Colonic mucosa (tissue), 4 donors: ENCODE measurements around the gene FBRSL1. TPM values are rescaled to one million over a fixed set of nuclear protein-coding genes. Genes with fewer than 3 reads are reported as not detected.

Source experiments
- DNase-seq: peaks from one replicate; pipeline ENCODE4 v3.0.0-alpha.2; 2020
- H3K27ac ChIP-seq: fragments of 200-600 bp; one replicate; pipeline ENCODE4 v1.8.0; 2021
- H3K27me3 ChIP-seq: fragments of 200-600 bp; one replicate; pipeline ENCODE4 v1.8.0; 2021
- H3K36me3 ChIP-seq: fragments of 200-600 bp; one replicate; pipeline ENCODE4 v1.8.0; 2021
- H3K4me1 ChIP-seq: fragments of 200-600 bp; one replicate; pipeline ENCODE4 v1.8.0; 2021; ENCODE audit warnings: mild to moderate bottlenecking
- H3K4me3 ChIP-seq: fragments of 200-600 bp; one replicate; pipeline ENCODE4 v1.8.0; 2021
- H3K9ac ChIP-seq, 2 donors: one replicate each; pipeline ENCODE4 v1.7.0; 2013; ENCODE audit warnings: control low read depth in 2 of 2, low read depth in 2 of 2, low read length in 2 of 2
- H3K9me3 ChIP-seq: fragments of 200-600 bp; one replicate; pipeline ENCODE4 v1.8.0; 2021
- CTCF ChIP-seq: fragments of 200-600 bp; IDR thresholded peaks from one replicate; pipeline ENCODE4 v1.8.0; 2022; ENCODE audit warnings: antibody characterized with exemption, mild to moderate bottlenecking
- intact Hi-C: fragments of 100-400 bp; cut with DNase I; formaldehyde crosslinking; loops from one replicate; pipeline ENCODE4 v1.14.1; 2022
- total RNA-seq, 2 donors: library from RNA; stranded (reverse); fragmentation: NEBNext Ultra II Directional in 1 of 2; extraction: Animal tissue kit (Norgen Biotek cat#: 25700) in 1 of 2; gene quantifications; one replicate each; pipeline ENCODE4 v1.2.1, GENCODE V29; 2021
- donor health status: healthy.
- donor health status: DM: no; HTN: no; CAD: no.
- donor health status: DM: no; HTN: no; CAD: no.

FBRSL1 gene
- total RNA-seq, 2 donors from 2014 or later: 51.9 to 101 TPM

GRCh38 chr12:132533584-132533958 lies 43.6 kb downstream of the FBRSL1 start:
- no peaks in the 10 kb centered on the region for H3K36me3 ChIP-seq
- no peak for DNase-seq
- intact Hi-C loops: no loop called here

GRCh38 chr12:132534076-132534475 lies 44.1 kb downstream of the FBRSL1 start:
- Histone ChIP-seq H3K27ac (no peak overlapping the region), H3K9ac (no peak overlapping the region), H3K27me3 (no peaks in the 10 kb centered on the region), H3K4me3 (no peak overlapping the region), H3K4me1 (no peaks in the 10 kb centered on the region), H3K36me3 (no peaks in the 10 kb centered on the region), H3K9me3 (no peaks in the 10 kb centered on the region)
- intact Hi-C loops: no loop called here
- no peak for TF ChIP-seq CTCF
- no peak for DNase-seq

More at GRCh38 chr12:132533584-132533958, 43.6 kb downstream of the FBRSL1 start:
- H3K27me3 ChIP-seq: no peaks in the 10 kb centered on the region
- H3K4me3 ChIP-seq: no peak overlapping the region
- H3K9ac ChIP-seq: no peak overlapping the region
- H3K9me3 ChIP-seq: no peaks in the 10 kb centered on the region
- no peak overlapping the region for H3K27ac ChIP-seq
- TF ChIP-seq CTCF: no peak
- H3K4me1 ChIP-seq: no peaks in the 10 kb centered on the region

- H3K27me3 ChIP-seq: no peaks in the 10 kb centered on the region
- no peak for TF ChIP-seq CTCF
- intact Hi-C loops: no loop called here
- H3K36me3 ChIP-seq: no peaks in the 10 kb centered on the region
- DNase-seq: no peak
- H3K27ac ChIP-seq: no peak overlapping the region
- H3K9ac ChIP-seq: no peak overlapping the region
- H3K9me3 ChIP-seq: no peaks in the 10 kb centered on the region
- H3K4me1 ChIP-seq: no peaks in the 10 kb centered on the region
- no peak overlapping the region for H3K4me3 ChIP-seq
These were observed 45.1 kb downstream of the FBRSL1 start for GRCh38 chr12:132535019-132535418.

GRCh38 chr12:132536102-132536876 lies 46.3 kb downstream of the FBRSL1 start:
- H3K27ac ChIP-seq: no peak overlapping the region
- H3K4me3 ChIP-seq: no peak overlapping the region
- intact Hi-C loops: no loop called here
- no peaks in the 10 kb centered on the region for H3K27me3 ChIP-seq
- no peak overlapping the region for H3K9ac ChIP-seq
- no peaks in the 10 kb centered on the region for H3K36me3 ChIP-seq
- no peak for TF ChIP-seq CTCF
- no peak for DNase-seq
- no peaks in the 10 kb centered on the region for H3K9me3 ChIP-seq
- H3K4me1 ChIP-seq: no peaks in the 10 kb centered on the region

GRCh38 chr12:132537049-132537448 lies 47.1 kb downstream of the FBRSL1 start:
- Histone ChIP-seq H3K4me3 (no peak overlapping the region), H3K9ac (no peak overlapping the region), H3K27ac (no peak overlapping the region), H3K27me3 (no peaks in the 10 kb centered on the region), H3K9me3 (no peaks in the 10 kb centered on the region), H3K4me1 (no peaks in the 10 kb centered on the region), H3K36me3 (no peaks in the 10 kb centered on the region)
- DNase-seq: no peak
- TF ChIP-seq CTCF: no peak
- intact Hi-C loops: no loop called here
